Forelimb muscle (tissue), 1 donor: ENCODE data around the gene MCC. TPM values are rescaled to one million over a fixed set of nuclear protein-coding genes. Genes with fewer than 3 reads are reported as not detected.

Experiments used
- DNase-seq: peaks from one replicate; pipeline ENCODE4 v3.0.0-alpha.2; 2013; ENCODE audit warnings: low read depth
- polyA plus RNA-seq: library from polyadenylated mRNA; unstranded; fragments of 120-200 nt; gene quantifications from one replicate; pipeline ENCODE4 v1.2.1, GENCODE V29; 2013; ENCODE audit not compliant: insufficient read length

The MCC gene
- polyA plus RNA-seq, 1 donor = 15.1 TPM

DNA sequence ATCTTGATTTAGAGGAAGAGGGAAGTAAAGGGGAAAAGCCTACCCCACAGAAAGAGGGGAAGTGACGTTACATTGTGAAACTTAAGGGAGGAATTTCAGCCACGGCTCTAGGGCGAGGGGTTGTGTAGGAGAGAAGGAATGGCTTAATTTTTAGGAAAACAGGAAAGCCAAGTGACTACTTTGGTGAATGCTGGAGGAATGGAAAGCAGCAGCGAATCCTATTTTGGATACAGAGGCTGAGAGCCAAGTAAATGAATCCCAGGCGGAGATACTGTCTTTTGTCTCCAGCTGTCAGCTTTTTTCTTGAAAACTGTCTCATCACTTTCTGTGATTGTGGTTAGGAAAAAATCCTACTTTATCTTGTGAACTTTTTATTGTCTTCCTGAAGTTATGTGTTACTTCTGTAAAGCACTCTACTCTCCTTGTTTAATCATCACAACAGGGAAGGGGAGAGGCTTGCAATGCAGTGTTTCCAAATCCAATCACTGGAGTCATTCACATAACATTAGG, 241.8 kb downstream of the MCC start:
- no peak for DNase-seq

DNA sequence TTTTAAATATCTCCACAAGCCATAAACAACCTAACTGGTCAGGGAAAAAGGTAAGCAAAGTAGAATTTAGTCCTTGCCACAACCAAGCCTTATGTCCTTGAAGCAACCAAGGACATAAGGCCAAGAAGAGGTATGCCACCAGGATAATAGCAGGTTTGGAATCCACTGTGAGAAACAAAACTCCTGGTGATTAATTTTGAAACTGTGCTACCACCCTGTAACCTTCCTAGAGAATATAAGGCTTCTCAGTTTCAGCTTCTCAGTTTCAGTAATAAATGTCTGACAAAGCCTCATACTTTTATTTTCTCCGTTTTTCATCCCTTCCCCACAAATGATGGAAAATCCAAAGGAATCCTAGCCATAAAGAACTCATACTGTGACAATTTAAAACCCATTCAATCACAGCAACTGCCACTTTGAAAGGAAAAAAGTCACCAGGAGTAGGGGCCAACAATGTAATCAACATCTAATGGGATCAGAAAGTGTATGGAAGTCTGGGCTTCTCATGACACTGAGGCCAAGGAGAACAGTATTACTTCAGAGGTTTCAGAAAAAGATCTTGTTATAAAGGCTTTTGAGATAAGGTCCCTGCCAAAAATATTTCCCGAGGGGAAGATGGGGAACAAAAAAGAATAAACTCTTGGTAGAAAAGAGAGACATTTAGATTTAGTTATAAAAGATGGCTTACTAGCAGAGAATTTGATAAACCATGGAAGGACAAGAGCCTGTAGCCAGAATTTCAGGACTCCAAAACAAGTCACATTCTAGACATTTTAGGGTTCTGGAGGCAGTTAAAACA, 242.6 kb downstream of the MCC start:
- no peak for DNase-seq

DNA sequence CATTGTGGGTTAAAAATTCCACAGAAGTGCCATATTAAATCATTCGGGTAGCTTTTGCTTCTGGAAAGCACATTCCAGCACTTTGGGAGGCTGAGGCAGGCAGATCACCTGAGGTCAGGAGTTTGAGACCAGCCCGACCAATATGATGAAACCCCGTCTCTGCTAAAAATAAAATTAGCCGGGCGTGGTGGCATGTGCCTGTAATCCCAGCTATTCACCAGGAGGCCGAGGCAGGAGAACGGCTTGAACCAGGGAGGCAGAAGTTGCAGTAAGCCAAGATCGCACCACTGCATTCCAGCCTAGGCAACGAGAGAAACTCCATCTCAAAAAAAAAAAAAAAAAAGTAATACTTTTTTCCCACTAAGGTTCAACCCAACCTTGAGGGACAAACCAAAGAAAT, 243.3 kb downstream of the MCC start:
- no peak for DNase-seq

DNA sequence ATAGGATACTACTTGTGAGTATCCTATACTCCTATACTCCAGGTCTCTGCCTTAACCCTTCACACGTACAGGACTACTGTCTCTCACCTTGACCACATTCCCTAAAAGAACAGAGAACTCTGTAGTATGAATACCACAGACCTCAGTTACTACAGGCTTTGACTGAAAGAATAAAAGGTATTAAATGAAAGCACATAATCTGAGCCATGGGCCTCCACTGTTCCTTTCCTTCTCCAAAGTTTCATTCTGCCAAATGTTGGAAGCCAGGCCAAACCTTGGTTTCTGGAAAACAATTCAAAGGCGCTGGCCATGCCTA, 244.9 kb downstream of the MCC start:
- no peak for DNase-seq

DNA sequence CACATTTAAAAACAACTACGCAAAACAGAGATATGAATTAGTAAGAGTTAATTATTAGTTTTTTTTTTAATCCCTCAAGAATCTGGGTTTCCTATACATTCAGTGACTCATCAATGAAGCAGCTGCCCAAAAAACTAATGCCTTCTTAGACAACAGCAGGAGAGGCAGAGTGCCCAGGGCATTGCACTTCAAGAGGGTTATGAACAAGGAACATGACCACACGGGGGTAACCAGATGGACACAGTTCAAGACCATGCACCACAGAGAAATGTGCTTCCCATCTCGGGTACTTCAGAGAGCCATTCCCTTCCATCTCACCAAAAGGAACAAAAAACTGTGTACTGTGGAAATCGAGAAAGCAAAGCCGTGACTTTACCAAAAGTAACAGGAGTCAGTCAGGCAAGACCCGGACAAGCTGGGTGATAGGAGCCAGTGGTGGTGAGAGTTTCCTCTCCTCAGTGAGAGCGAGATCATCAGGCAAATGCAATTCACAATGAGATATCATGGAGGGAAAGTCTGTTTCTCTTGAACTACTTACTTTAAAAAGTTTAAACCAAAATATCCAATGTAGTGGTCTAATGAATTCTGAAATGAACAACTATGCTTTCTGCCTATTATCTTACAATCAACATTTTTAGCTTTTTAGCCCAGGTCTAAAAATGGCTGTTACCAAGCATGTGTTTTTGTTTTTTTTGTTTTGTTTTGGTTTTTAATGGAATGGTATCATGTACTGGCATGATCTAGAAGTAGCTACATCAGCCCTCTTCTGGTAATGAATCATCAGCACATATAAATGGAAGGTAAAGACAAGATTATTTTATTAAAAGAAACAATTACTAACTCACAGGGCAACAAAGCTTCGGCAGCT, 245.5 kb downstream of the MCC start:
- DNase-seq = no peak

DNA sequence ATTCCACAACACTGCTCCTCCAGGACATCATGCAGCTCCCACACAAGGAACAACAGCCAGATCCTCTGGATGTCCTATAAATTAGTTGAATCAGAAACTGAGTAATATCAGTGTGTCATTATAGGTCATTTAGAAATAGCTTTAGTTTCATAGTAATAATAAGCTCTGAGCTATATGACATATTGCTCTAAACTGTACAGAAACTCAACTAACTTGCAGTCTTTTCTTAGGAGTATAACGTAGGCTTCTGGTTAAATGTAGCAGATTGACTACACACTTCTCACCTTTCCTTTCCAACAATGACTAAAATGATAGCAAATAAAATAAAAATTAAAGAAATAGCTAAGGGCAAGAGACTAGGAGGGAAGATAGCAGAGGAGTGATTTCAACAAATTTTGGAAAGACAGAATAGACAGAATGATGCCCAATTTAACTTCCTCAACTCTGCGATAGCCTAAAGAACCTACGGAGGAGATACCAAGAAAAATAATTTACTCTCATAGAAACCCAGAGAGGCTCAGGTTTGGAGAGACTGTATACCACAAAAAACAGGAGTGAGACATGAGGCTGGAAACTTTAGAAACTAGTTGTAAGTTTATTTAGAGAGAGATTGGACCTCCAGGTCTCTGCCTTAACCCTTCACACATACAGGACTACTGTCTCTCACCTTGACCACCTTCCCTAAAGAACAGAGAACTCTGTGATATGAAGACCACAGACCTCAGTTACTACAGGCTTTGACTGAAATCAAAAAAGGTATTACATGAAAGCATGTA, 247.1 kb downstream of the MCC start:
- DNase-seq = no peak

DNA sequence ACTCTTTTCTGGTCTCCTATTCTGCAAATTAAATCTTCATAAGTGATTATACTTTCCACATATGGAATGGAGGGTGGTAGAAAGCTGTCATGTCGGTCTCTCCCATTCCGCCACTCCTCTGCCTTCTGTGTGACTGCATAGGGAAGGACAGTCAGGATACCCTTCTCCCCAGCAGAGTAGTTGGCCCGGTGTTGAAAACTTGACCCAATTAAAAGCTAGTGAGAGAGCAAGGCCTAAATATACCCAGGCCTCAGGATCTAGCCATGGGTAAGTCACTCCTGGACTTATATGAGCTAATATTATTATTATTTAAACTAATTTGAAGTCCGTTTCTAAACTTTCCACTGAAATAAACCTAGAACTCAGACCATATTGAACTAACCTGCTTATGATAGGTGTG, 248.2 kb downstream of the MCC start:
- no peak for DNase-seq

DNA sequence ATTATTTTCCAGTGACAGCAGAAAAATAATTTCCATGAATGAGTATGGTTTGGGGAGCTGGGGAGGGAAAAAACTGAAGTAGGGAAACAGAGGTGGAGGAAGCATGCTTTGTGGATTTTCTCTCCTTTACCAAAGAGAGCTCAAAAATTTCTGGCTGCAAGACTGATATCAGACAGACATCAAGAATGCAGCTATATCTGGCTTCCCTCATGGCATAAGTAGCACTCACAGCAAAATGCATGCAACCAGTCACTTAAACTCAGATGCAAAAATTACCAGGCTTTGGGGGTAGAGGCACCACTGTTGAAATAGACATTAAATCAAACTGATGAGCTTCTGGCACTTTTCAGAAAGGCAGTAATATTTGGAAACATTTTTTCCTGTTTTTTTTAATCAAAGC, 250.4 kb downstream of the MCC start:
- no peak for DNase-seq

DNA sequence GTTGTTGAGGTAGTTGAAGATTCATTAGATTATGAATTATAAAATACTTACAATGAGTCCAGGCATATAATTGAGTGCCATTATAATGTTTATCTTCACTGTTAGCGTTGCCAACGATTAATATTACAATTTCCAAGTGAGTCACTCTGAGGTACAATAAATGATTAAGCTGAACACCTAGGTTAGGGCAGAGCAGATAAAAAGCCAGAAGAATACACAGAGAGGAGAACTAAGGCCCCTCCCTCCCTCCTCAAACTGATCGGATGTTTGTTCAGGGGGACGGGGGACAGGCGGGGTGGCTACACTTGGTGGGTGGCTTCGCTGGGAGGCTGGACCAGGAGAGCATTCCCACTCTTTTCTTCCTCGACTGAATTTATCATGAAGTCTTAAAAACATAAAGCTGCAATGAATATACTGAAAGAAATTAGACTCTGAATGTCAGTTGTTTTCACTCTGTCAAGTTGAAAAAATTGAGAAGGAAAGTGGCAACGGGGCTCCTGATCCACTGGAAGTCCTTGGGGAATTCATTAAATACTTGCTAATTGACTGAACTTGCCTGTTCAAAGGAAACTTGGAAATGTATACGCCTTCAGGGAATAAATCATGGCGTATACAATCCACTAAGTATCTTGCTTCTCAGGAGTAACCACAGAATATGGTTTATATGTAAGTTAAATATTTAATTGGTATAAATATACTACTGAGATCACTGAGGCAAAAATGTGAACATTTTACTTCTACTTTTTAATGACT, 251.5 kb downstream of the MCC start:
- DNase-seq = no peak

DNA sequence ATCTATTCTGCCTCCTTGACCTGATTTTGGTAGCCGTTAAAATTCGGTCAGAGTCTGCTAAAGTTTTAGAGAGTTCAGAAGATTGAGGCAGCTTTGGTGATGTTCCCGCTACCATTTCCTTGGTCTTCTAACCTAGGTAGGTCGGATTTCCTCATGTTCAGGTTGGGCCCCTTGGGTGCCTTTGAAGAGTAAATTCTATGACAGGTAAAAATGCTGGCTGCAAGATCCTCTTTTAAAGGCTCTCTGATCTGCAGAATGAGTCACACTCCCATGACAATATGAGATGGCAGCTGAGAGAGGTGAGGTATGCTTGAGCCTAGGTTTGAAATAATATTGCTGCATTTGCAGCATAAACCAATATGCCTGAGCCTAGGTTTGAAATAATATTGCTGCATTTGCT, 252.4 kb downstream of the MCC start:
- no peak for DNase-seq

DNA sequence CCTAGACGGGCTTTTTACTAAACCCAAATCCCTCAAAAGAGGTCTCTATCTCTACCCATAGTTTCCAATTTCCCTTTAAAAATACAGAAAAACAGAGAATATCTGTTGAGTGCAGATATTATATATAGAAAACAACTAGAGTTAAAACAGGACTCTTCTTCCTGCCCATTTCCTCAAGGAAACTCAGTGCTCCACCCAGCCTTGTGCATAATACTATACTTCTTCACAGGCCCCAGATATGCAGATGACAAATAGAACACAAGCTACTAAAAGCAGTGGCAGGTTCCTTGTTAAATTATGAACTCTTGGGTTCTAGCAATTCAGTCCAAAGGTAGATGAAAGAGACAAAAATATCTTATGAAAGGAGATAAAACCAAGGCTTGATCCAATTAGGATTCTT, 253.7 kb downstream of the MCC start:
- no peak for DNase-seq

DNA sequence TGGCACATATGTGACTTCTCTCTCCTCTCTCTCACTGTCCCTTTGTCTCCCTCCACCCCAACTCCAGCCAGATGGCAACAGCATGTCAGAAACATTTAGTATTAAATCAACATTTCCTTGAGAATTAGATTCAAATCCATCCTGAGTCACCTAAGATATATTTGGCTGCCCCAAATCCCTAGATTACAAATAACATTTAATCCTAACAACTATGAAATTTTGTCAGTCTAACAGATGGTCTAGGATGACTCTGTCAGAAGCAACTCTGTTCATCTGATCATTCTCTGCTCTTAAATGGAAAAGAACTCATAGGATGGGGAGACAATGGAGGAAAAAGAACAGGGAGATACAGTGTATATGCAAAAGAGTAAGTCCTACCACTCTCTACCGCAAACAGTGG, 254.6 kb downstream of the MCC start:
- DNase-seq = no peak

DNA sequence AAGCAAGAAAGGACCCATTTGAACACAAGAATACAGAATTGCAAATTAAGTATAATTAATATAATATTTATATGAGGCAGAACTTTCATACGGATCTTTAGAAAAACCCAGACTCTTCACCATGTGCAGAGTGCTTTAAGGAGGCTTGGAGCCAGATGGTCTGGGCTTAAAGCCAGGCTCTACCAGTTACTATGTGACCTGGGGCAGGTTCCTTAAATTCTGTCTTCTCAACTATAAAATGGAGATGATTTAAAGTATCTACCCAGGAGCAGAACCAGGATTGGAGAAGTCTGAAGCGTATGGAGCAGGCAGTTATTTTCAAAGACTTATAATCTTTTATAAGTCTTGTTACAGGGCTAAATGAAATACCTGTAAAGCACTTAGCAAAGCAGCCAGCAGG, 255.6 kb downstream of the MCC start:
- no peak for DNase-seq

DNA sequence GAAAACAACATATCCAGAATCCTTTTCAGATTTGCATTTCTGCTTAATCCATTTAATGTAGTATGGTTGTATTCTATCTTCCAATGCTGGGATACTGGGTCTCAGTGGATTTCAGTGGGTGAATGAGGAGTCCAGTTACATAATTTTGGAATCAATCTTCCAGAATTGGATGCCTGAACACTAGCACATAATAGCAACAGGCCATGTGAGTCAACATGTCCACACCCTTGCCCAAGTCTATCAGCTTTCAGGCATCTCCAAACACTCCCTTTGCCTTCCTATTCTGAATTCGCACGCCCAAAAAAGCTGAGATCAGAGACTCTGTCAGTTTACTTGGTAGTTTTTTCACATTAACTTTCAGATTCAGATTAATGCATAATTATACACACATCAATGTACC, 256.0 kb downstream of the MCC start:
- DNase-seq = no peak

DNA sequence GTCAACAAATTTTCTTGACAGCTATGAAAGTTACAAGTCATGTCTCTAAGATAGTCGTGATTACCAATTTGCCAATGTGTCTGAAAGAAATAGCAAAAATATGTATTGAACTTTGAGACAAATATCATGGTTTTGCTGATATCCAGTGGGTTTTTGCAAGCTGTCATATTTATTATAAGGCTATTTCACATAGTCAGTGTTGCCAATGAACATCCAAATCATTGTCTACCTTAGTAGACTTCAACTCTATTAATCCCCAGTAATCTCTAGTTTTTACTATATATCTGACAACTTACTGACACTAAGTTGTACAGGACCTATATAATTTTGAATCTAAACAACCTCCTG, 256.6 kb downstream of the MCC start:
- no peak for DNase-seq

DNA sequence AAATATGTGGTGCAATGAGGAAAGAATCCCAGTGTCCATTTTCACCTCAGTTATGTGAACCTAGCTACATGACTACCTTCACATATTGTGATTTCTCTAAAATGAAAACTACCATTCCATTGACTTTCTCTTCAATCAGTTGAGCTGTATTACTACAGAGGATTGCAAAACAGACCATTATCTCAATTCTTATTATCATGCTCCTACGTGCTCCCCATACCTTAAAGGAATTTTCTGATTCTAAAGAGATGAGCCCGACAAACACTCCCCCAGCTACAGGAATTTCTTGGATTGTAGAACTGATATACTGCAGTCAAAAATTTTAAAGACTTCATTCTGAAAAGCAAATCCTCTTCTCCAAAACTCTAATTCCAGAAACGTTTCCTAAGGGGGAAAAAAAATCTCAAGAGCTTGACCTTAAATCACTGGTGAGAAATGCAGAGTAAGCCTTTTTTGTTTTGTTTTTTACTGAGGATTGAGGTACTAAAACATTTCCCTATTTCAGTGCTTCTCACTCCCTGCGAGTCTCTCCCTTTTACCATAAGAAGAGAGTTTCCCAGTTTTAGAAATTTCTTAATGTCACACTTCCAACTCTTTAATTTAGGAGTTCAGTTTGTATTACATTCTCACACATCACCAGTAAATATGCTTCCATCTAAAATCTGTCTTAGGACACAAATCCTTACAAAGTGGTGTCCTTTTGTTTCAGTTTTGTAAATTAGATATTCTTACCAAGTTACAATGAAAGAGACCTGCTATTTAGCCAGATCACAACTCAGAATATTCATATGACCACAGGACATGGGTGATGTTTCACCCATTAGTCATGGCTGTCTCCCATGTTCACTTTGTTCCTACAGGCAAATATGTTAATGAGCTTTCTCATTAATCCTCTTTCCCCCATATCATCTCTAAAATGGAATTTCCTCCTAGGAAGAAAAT, 257.3 kb downstream of the MCC start:
- DNase-seq = no peak

DNA sequence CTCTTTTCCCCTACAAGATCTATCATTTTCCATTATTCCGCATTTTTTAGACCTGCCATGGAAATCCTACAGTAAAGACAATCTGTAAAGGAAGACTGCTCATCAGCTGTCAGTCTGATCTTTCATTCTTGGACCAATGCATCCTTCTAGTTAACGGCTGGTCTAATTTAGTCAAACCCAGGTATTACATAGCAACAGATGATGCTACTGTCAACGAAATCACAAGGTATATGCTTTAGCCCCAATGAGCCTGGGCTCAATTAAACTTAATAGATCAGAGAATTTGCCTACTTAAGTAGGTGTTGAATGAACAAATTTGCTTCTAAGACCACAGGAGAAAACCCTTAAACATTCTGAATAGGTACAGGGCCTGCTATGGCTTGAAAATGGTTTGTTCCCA, 260.5 kb downstream of the MCC start:
- DNase-seq = no peak

DNA sequence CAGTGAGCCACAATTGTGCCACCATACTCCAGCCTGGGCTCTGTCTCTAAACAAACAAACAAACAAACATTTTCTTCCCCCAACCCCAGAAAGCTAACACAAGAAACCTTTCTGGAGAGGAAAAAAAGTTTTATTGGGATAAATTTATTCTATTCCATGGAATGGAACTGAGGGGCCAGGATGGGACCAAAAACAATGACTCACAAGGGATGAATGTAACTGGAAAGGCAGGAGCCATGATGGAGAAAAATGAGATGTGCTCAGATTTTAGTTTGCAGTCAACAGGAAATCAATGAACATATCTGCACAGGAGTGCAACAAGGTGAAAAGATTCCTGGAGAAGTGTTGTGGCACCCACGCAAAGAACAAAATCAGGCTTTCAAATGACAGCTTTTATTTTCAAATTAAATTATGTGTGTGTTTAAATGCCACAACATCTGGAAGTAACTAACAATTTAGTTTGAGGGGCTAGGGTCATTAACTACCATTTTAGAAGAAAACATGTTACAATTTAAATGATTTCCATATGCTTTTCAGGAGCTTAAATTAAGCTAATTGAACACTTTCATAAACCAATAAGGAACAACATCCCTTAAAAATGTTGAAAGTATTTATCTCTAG, 262.0 kb downstream of the MCC start:
- DNase-seq = no peak

DNA sequence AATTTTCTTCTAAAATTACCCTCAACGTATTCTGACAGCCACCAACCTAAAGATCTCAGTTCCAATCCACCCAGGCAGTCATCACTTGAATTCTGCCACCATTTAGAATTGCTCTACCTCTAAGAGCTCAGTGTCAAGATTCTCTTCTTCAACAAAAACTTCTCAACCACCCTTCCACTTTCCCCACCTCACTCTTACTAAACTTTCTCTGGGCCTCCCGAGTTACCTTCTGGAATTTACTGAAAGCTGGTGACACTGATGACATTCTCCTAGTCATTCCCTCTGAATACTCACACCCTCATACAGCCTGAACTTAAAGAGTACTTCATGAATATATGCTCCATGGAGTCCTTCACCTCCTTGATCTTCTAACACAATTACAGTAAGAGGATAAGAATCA, 263.0 kb downstream of the MCC start:
- DNase-seq = no peak

DNA sequence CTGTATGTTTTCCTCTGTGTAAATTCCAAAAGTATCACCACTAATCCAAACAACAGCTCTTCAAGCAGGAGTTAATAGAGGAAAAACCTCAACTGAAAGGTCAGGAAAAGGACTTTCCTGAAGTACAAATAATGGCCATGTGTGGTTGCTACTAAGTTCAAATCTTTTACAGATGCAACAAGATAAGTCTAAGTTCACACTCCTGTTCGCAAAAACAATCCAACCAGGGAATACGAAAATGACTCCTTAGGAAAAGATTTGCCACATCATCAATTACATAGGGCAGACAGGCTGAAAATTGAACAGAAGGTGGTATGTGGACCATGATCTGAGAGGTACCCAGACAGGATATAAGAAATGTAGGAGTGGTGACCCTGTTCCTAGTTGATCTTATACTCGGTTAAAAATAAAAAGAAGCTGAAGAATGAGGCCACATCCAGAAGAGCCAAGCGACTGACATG, 263.6 kb downstream of the MCC start:
- no peak for DNase-seq
